GM18907 (cell line): Measurements from ENCODE around the gene RPAP2.
A peak's percentile ranks its signal among the peaks of the same experiment; 100 is the strongest.
"Not testable (repeated sequence)": the region's sequence is repeated elsewhere in the genome, so short reads cannot be mapped to it uniquely, and the experiment has no call there.

Experiments used
- ATAC-seq: cut with Tn5 transposase; IDR thresholded peaks from one replicate; pipeline ENCODE4 v1.9.1; 2021; ENCODE audit warnings: mild to moderate bottlenecking, moderate library complexity; ENCODE audit not compliant: unreplicated experiment

Gene RPAP2

DNA sequence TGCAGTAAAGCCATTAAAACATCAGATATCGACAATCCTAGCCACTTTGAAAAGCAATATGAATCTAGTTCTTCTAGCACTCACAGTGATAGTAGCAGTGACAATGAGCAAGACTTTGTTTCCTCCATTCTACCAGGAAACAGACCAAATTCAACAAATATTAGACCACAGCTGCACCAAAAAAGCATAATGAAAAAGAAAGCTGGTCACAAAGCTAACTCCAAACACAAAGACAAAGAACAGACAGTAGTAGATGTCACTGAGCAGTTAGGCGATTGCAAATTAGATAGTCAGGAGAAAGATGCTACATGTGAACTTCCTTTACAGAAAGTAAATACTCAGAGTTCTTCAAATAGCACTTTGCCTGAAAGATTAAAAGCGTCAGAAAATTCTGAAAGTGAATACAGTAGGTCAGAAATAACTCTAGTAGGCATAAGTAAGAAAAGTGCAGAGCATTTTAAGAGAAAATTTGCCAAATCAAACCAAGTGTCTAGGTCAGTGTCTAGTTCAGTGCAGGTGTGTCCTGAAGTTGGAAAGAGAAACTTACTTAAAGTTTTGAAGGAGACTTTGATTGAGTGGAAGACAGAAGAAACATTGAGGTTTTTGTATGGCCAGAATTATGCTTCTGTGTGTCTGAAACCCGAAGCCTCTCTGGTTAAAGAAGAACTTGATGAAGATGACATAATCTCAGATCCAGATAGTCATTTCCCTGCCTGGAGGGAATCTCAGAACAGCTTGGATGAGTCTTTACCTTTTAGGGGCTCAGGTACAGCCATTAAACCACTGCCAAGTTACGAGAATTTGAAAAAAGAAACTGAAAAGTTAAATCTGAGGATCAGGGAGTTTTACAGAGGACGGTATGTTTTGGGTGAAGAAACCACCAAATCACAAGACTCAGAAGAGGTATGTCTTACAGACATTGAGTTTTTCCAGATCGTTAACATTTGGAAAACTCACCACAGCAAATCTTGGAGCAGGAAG is 24.9 kb downstream of the RPAP2 start:
- ATAC-seq = no peak

DNA sequence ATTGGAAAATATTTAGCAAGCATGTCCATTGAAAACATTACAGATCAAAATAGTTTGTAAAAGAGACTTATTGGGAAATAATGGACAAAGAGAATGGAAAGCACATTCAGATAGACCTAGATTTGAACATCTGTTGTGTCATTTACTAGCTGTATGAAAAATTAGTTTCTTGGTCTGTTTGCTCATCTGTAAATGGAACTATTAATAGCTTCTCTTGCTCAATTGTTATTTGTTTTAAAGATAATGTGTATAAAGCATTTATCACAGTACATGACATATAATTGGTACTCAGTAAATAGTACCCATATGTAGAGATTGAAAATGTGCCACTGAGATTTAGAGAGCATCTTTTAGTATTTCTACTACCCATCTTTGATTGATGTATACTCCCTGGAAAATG is 25.9 kb downstream of the RPAP2 start:
- ATAC-seq = no peak

DNA sequence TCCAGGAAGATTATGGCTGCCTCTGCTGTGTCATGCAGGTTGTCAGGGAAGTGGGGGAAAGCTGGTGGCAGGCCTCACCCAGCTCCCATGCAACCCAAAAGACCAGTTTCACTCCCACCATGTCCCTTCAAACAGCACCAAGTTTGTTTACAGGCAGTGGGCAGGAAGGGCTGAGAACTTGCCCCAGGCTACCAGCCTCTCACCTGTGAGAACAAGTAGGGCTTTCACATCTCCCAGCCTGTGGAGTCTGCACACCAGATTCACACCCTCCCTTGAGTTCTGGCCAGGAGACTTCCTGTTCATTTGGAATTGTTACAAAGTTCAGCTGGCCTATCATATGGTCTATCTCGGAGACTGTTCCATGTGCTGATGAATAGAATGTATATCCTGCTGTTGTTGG is 27.8 kb downstream of the RPAP2 start:
- ATAC-seq = no peak

DNA sequence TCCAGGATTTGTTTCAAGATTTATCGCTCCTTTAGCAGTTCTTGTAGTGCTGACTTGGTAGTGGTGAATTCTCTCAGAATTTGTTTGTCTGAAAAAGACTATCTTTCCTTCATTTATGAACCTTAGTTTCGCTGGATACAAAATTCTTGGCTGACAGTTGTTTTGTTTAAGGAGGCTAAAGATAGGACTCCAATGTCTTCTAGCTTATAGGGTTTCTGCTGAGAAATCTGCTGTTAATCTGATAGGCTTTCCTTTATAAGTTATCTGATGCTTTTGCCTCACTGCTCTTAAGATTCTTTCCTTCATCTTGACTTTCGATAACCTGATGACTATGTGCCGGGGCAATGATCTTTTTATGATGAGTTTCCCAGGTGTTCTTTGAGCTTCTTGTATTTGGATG is 28.9 kb downstream of the RPAP2 start:
- no peak for ATAC-seq

DNA sequence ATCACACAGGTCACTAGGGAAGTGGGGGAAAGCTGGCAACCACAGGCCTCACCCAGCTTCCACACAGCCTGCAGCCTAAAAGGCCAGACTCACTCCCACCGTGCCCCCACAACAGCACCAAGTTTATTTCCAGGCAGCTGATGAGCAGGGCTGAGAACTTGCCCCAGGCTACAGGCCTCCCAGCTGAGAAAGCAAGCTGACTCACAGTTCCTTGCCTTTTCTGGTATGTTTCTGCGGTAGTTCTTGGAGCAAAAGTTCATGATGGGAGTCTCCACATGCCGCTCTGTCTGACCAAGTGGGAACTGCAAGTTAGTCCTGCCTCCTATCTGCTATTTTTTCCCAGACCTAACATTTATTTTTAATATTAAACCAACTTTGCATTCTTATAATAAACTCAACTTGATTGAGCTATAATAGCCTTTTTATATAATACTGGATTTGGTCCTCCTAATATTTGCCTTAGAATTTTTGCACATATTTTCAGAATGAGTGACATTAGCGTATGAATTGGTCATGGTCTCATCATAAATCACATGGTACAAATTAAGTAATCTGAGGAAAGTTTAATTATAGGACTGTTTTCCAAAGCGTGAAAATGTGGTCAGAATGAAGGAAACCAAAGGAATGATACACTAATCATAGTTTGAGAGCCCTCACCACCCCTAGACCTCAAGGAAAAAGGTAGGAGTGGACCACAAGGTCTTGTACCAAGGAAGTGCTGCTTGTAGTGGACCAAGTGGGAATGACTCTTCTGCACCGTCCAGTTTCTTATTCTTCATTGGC is 30.7 kb downstream of the RPAP2 start:
- ATAC-seq = no peak

DNA sequence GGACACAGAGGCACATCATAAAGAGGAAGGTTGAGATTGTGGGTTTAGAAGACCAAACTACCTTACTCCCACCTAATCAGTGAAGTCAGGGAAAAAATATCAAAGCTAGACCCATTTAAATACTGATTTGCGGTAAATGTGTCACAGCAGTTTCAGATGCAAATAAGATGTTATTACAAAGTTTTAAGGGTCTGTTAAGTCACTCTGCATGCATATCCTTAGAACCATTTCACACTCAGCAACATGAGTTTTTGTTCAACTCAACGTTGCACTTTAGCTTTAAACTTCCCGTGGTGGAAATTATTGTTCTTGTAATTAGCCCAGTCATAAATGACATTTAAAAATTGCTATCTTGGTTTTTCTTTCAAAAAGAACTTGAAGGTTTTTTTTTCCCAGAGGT is 34.8 kb downstream of the RPAP2 start:
- no peak for ATAC-seq

DNA sequence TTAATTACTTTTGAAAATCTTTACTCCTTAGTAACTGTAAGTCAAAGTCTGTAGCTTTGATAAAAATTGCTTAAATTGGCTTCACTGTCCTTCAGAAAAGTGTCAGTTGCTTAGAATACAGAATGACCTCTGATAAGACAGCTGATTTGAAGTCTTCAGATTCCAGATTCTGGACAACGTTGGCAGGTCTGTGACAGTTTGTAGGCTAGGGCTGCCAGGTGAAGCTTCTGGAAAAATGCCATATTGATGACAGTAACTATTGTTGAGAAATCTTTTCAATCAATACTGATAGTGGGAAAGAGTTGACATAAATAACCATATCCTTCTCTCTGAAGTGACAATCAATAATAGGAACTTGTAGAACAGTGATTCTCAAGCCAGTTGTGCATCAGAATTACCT is 41.3 kb downstream of the RPAP2 start:
- no peak for ATAC-seq

DNA sequence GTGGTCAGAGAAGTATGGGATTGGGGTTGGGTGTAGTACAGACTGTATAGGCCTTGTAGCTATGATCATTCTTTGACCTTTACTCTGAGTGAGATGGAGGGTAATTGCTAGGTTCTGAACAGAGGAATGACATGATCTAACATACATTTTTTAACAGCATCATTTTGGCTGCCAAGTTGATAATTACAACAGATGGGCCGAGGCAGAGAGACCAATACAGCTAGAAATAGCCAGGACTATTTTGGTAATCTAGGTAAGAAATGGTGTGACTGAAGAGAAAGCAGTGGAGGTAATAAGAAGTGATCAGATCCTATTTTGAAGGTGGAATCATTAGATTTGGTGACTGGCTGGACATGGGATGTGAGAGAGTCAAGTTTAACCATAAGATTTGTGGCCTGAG is 43.5 kb downstream of the RPAP2 start:
- ATAC-seq = no peak

DNA sequence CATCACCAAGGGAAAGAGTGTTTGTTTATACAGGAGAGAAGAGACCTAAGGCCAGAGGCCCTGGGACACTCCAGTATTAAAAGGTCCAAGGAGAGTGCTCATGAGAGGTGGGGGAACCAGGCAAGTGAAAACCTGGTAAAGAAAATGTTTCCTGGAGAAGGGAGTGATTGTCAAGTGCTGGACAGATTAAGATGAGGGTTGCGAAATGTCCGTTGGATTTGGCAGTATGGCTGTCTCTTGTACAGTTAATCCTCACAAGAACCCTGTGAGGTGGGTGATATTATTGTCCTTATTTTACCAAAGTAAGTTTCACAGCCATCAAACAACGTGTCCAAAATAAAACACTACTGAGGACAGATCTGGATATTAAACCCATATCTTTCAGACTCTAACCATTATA is 44.2 kb downstream of the RPAP2 start:
- ATAC-seq = no peak

DNA sequence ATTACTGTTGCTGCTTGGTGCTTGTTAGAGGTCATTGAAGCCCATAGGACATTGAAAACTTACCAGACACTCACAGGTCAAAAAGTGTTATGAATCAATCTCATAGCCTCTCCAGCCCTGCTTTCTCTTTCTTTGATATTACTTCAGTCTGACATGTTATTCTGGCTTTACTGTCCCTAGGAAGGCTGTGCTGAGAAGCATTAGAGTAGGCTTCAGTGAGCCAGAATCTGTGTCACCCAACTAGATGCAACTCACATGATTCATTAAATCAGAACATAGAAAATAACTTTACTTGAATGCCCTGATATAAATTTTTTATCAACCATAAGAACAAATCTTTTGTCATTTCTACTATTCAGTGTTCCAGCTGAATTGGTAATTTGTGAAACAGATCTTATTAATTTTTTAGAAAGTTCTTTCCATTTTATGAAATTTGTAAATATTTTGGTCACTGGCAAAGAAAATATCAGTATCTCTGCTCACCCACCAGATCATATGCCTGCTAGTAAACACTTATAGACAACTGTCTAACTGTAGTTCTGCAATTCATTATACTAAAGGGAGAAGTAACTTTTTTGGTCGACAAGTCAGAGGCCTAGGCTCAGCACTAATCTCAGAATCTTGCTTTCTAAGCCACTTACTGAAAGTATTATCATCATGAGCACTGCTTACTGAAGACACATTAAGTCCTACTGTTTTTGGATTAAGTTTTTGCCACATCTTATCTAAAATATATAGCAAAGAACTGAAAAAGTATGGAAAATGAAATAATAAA is 48.2 kb downstream of the RPAP2 start:
- no peak for ATAC-seq

DNA sequence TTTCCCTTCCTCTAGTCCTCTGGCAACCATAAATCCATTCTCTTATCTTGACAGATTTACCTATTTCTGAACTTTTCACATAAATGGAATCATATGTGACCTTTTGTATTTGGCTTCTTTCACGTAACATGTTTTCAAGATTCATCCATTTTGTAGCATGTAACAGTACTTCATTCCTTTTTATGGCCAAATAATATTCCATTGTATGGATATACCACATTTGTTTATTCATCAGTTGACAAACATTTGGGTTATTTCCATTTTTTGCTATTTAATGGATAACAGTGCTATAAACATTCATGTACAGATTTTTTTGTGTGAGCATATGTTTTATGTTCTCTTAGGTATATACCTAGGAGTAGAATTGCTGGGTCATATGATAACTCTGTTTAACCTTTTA is 54.0 kb downstream of the RPAP2 start:
- no peak for ATAC-seq

DNA sequence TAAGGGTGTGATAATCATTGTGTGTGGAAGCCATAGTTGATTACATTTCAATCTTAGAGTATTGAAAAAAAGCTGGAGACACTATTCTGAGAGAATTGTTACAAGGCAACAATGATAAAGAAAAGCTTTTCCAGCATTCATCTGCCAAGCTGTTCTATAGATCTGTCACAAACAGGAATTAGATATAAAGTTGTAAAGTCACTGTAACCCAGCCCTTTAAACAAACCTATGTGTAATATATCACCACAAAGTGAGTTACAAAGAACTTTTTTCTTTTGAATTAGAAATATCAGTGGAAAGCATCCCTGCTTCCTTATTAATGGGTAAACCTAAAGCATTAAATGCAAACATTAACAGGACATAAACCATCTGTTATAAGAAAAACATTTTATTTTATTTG is 55.4 kb downstream of the RPAP2 start:
- no peak for ATAC-seq

DNA sequence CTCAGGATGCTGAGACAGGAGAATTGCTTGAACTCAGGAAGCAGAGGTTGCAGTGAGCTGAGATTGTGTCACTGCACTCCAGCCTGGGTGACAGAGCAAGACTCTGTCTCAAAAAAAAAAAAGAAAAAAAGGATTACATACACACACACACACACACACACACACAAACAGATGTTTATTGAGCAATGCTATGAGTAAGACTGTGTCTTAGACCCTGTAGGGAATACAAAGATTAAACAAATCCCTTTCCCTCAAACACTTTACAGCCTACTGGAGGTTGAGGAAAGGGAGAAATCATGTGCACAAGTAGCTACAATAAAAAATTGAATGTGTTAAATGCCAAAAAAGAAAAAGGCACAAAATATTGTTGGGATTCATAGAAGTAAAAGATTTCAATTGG is 58.1 kb downstream of the RPAP2 start:
- ATAC-seq = no peak

DNA sequence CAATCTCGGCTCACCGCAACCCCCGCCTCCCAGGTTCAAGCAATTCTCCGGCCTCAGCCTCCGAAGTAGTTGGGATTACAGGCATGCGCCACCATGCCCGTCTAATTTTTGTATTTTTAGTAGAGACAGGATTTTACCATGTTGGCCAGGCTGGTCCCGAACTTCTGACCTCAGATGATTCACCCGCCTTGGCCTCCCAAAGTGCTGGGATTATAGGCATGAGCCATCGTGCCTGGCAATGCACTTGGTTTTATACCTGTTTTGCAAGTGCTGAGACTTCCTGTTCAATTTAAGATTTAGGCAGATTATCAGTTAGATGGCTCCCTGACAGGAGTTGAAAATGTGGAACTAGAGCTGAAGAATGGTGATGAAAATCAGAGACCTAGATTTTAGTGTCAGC is 60.5 kb downstream of the RPAP2 start:
- ATAC-seq = not testable (repeated sequence)

DNA sequence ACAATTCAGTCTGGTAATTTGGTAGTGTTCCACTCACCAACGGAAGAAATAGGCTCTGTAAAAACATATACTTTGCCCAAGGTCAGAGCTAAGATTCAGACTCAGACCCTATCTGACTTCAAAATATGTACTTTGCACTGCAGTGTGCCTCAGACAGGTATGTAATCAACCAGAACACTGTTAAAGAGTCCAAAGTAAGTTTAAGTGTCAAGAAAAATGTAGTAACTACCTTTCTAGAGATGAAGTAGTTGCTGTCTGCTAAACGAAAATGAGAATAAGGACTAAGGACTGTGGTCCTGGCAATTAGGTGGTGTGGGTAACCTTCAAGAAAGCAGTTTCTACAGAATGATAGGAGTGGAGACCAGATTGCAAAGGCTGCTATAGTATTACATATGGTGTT is 61.1 kb downstream of the RPAP2 start:
- ATAC-seq = no peak

DNA sequence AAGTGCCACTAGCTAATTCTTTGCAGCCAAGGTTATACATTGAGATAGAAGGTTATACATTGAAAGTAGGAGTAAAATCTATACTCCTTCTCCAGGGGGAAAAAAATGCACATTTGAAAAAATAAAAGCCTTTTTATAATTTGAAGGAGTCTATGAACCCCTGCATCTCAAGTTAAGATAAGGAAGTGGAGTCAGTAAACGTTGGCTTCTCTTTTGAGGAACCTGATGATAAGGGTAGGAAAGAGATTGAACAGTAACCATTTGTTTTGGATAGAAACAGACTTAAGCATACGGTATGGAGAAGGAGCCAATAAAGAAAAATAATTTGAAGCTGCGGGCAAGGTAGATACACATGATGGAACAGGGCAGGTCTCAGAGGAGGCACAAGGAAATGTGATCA is 64.1 kb downstream of the RPAP2 start:
- ATAC-seq = no peak

DNA sequence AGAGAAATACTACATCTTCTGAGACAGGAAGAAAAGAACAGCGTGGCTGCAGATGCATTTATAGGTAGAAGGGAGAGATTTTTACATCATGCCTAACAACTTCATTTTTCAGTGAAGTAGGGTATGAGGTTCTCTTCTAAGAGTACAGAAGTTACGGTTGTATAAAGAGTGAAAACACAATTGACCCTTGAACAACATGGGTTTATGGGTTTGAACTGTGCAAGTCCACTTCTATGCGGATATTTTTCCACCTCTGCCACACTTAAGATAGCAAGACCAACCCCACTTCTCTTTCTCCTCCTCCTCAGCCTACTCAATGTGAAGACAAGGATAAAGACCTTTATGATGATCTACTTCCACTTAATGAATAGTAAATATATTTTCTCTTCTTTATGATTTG is 64.5 kb downstream of the RPAP2 start:
- ATAC-seq = no peak

DNA sequence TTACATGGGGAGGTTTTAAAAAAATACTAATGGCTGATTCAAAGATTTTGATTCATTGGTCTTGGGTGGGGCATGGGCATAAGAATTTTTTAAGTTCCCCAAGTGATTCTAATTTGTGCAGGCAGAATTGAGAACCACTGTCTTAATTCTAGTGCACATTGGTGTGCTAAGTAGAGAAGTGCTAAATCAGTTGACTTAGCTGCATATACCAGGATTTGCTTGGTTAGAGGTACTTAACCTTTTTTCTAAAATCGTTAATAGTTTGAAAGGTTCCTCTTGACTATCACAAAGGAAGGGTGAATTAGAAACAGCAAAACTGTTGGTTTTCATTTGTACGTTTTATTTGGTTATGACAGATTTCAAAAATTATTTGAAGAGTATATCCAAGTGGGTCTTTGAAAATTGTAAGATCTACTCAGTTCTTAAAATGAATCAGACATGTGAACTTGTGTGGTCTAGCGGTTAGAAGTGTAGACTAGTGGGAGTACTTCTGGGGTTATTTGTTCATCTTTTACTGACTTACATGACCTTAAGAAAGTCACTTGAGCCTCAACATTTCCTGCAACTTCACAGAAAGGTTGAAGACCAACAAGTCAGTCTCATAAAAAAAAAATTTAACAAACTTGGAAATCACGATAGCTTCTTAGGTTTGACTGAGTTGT is 66.7 kb downstream of the RPAP2 start:
- no peak for ATAC-seq

DNA sequence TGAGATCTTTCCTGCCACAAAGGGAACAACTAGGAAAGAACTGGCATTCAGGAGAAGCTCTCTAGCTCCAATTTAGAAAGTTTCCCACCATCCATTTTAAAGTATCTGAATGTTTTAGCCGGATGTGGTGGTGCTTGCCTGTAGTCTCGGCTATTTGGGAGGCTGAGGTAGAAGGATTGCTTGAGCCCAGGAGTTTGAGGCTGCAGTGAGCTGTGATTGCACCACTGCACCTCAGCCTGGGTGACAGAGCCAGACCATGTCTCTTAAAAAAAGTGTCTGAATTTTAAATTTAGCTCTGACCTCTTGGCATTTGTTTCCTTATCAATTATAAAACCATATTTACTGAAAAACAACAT is 67.2 kb downstream of the RPAP2 start:
- no peak for ATAC-seq

DNA sequence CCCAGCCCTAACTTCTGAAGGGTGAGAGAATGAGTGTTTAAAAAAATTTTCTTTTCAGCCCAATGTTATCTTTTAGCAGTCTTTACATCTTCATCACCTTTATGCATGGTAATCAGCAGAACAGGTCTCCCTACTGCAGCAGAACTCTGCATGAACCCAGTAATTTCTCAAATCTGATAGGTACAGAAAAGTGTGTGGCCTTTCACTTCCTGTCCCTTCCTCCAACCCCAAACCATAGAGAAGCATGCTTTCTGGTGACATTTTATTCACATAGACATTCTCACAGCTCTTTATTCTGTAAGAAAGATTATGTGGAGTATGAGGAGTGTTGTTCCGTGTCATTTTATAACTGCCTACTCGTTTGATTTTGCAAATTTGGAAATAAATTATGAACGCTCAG is 68.6 kb downstream of the RPAP2 start:
- peak; percentile 79 for ATAC-seq

DNA sequence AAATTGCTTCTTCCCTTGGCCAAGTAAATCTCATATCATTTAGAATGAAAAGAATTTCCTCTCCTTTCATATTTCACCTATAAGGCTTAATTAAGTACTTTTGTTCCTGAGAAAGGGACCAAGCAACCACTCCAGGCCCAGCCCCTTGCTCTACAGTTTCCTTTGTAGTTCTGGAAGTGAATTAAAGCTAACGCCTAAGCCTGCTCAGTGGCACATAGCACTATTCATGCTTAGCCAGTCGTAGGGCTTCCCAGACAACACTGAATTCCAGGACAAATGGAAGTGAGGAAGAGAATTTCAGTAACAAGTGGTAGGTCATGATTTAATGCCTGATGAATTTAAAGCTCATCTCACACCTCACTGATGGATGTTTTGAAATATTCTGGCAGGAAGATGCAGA is 73.3 kb downstream of the RPAP2 start:
- ATAC-seq = no peak
